IMR-90 (cell line): Measurements from ENCODE around the gene SKP1. TPM values are rescaled to one million over a fixed set of nuclear protein-coding genes. Genes with fewer than 3 reads are reported as not detected.

ENCODE experiments used
- ATAC-seq: fragments of 200-7000 bp; cut with Tn5 transposase; 2 replicates; pipeline ENCODE4 v1.9.1; 2020; ENCODE audit warnings: low read depth, mild to moderate bottlenecking, moderate library complexity
- BruUV-seq: library from RNA; stranded (reverse); fragments of 400-500 nt; replicated peaks from 2 replicates; lab custom pipeline; 2021; lab: Mats Ljungman, UMichigan
- CTCF ChIA-PET: fragments of 300-600 bp; formaldehyde crosslinking; extraction: SDS; loops from one replicate; lab custom pipeline; 2021; ENCODE audit warnings: antibody characterized with exemption; lab: Yijun Ruan, JAX
- POLR2A ChIA-PET: fragments of 300-600 bp; sonication (Branson Sonifier 250); formaldehyde crosslinking; loops from one replicate; lab custom pipeline; 2022; ENCODE audit warnings: antibody characterized with exemption; ENCODE audit not compliant: unreplicated experiment; lab: Charles Lee
- DNase-seq: peaks from one replicate; pipeline ENCODE4 v3.0.0; 2013
- H2AFZ ChIP-seq: replicated peaks from 2 replicates; pipeline ENCODE3; 2013; ENCODE audit warnings: low read length, mild to moderate bottlenecking; ENCODE audit not compliant: poor library complexity
- H2AK5ac ChIP-seq: 2 replicates; pipeline ENCODE4 v1.6.1; 2013; ENCODE audit warnings: low read depth, low read length, inconsistent platforms
- H2AK9ac ChIP-seq: replicated peaks from 2 replicates; pipeline ENCODE3; 2013; ENCODE audit warnings: mild to moderate bottlenecking, low read depth, low read length, moderate library complexity; ENCODE audit not compliant: poor library complexity
- H2BK120ac ChIP-seq: 2 replicates; pipeline ENCODE4 v1.6.1; 2013; ENCODE audit warnings: low read depth, low read length, inconsistent platforms
- H2BK15ac ChIP-seq: 3 replicates; pipeline ENCODE4 v1.6.1; 2013; ENCODE audit warnings: low read depth, low read length, inconsistent platforms
- H2BK20ac ChIP-seq: 2 replicates; pipeline ENCODE4 v1.6.1; 2013; ENCODE audit warnings: low read depth, mild to moderate bottlenecking, inconsistent platforms, low read length, moderate library complexity
- H2BK5ac ChIP-seq: 2 replicates; pipeline ENCODE4 v1.6.1; 2013; ENCODE audit warnings: mild to moderate bottlenecking, low read depth, low read length, inconsistent platforms; ENCODE audit not compliant: poor library complexity, severe bottlenecking
- H3K14ac ChIP-seq: replicated peaks from 2 replicates; pipeline ENCODE4 v1.6.1; 2013; ENCODE audit warnings: low read depth, low read length, inconsistent platforms
- H3K18ac ChIP-seq: 2 replicates; pipeline ENCODE4 v1.6.1; 2013; ENCODE audit warnings: low read depth, low read length, control low read depth
- H3K23ac ChIP-seq: 2 replicates; pipeline ENCODE4 v1.6.1; 2013; ENCODE audit warnings: low read depth, low read length, inconsistent platforms
- H3K27ac ChIP-seq: 2 replicates; pipeline ENCODE4 v1.5.1; 2013; ENCODE audit warnings: mild to moderate bottlenecking, control low read depth, low read length; ENCODE audit not compliant: insufficient read depth
- H3K27me3 ChIP-seq: 2 replicates; pipeline ENCODE4 v1.6.1; 2013; ENCODE audit warnings: low read length; ENCODE audit not compliant: control insufficient read depth, insufficient read depth
- H3K36me3 ChIP-seq: 2 replicates; pipeline ENCODE4 v1.6.1; 2013; ENCODE audit warnings: low read length, mixed read lengths; ENCODE audit not compliant: control insufficient read depth, insufficient read depth
- H3K4ac ChIP-seq: 2 replicates; pipeline ENCODE4 v1.6.1; 2013; ENCODE audit warnings: low read depth, low read length, inconsistent platforms
- H3K4me1 ChIP-seq: 2 replicates; pipeline ENCODE4 v1.6.1; 2013; ENCODE audit warnings: low read length, mixed read lengths; ENCODE audit not compliant: control insufficient read depth, insufficient read depth
- H3K4me2 ChIP-seq: 2 replicates; pipeline ENCODE4 v1.6.1; 2013; ENCODE audit warnings: low read depth, mild to moderate bottlenecking, control low read depth, low read length, moderate library complexity
- H3K4me3 ChIP-seq: 2 replicates; pipeline ENCODE4 v1.5.1; 2013; ENCODE audit warnings: low read depth, mild to moderate bottlenecking, control low read depth, low read length, moderate library complexity; ENCODE audit not compliant: insufficient read depth
- H3K56ac ChIP-seq: 2 replicates; pipeline ENCODE4 v1.6.1; 2013; ENCODE audit warnings: low read length, inconsistent platforms; ENCODE audit not compliant: insufficient read depth; ENCODE audit errors: extremely low read depth
- H3K79me1 ChIP-seq, 2 experiments: 2 replicates each; pipeline ENCODE4 v1.6.1; 2013; ENCODE audit warnings: low read length in 2 of 2, inconsistent platforms in 1 of 2, low read depth in 1 of 2
- H3K9ac ChIP-seq: 2 replicates; pipeline ENCODE4 v1.6.1; 2013; ENCODE audit warnings: low read depth, low read length, control low read depth
- H3K9me1 ChIP-seq: 2 replicates; pipeline ENCODE4 v1.6.1; 2013; ENCODE audit warnings: low read length, inconsistent platforms; ENCODE audit not compliant: insufficient read depth
- H3K9me3 ChIP-seq: 2 replicates; pipeline ENCODE4 v1.6.1; 2013; ENCODE audit warnings: low read length; ENCODE audit not compliant: control insufficient read depth, insufficient read depth
- H4K20me1 ChIP-seq: 2 replicates; pipeline ENCODE4 v1.6.1; 2013; ENCODE audit warnings: low read length, inconsistent platforms; ENCODE audit not compliant: insufficient read depth
- H4K5ac ChIP-seq: 2 replicates; pipeline ENCODE4 v1.6.1; 2013; ENCODE audit warnings: mild to moderate bottlenecking, low read depth, low read length, control low read depth
- H4K8ac ChIP-seq, 2 experiments: 2 replicates each; pipeline ENCODE4 v1.6.1; 2013; ENCODE audit warnings: low read depth in 2 of 2, low read length in 2 of 2, control low read depth in 1 of 2, inconsistent platforms in 1 of 2
- H4K91ac ChIP-seq: 2 replicates; pipeline ENCODE4 v1.6.1; 2013; ENCODE audit warnings: low read depth, low read length, inconsistent platforms; ENCODE audit not compliant: insufficient read depth
- BHLHE40 ChIP-seq: fragments of 150-350 bp; IDR thresholded peaks from 2 replicates; pipeline ENCODE4 v1.6.1; 2016; ENCODE audit warnings: mild to moderate bottlenecking, low read depth, low read length
- CEBPB ChIP-seq: IDR thresholded peaks from 2 replicates; pipeline ENCODE4 v1.6.1; 2012; ENCODE audit warnings: low read depth, low read length, improper control_type of control experiment
- MAFK ChIP-seq: IDR thresholded peaks from 2 replicates; pipeline ENCODE4 v1.6.1; 2012; ENCODE audit warnings: low read depth, low read length, improper control_type of control experiment
- MAZ ChIP-seq: IDR thresholded peaks from 2 replicates; pipeline ENCODE4 v1.6.1; 2012; ENCODE audit warnings: low read depth, mild to moderate bottlenecking, low read length, improper control_type of control experiment, moderate library complexity, borderline replicate concordance
- RAD21 ChIP-seq: IDR thresholded peaks from 2 replicates; pipeline ENCODE4 v1.6.1; 2012; ENCODE audit warnings: low read length, improper control_type of control experiment
- SMC3 ChIP-seq: fragments of 150-350 bp; IDR thresholded peaks from 2 replicates; pipeline ENCODE4 v1.6.1; 2016; ENCODE audit warnings: low read depth, mild to moderate bottlenecking, antibody characterized with exemption, low read length, moderate library complexity
- WGBS, 2 experiments: methylation state at CpG; one replicate each; pipeline versions ENCODE4 v1.1.5 to v1.1.7; 2013; ENCODE audit warnings: missing lambda C conversion rate in 2 of 2; ENCODE audit not compliant: insufficient read length in 1 of 2; ENCODE audit errors: extremely low coverage in 2 of 2; 5-methylcytosine and 5-hydroxymethylcytosine counted together
- dilution Hi-C: fragments of 300-500 bp; cut with HindIII; formaldehyde crosslinking; loops from one replicate; pipeline ENCODE4 v1.14.3; 2018; ENCODE audit warnings: low sequenced_read_pairs; ENCODE audit not compliant: unreplicated experiment
- in situ Hi-C: fragments of 300-500 bp; cut with MboI; formaldehyde crosslinking; loops from 3 replicates; pipeline ENCODE4 v1.14.3; 2019; ENCODE audit warnings: low sequenced_read_pairs, inconsistent platforms, mixed read lengths
- intact Hi-C: fragments of 100-400 bp; cut with micrococcal nuclease; formaldehyde crosslinking; loops from 2 replicates; pipeline ENCODE4 v1.10.0; 2022
- polyA plus RNA-seq, 3 experiments: library from polyadenylated mRNA; depleted of rRNA; stranded (reverse); fragments of >200 nt; gene quantifications; 2 replicates each; pipeline ENCODE4 v1.2.3, GENCODE V29; 2012; ENCODE audit warnings: low replicate concordance in 1 of 3
- total RNA-seq: library from RNA; depleted of rRNA; stranded (reverse); fragments of >200 nt; gene quantifications from 2 replicates; pipeline ENCODE4 v1.2.3, GENCODE V29; 2012

Gene SKP1
- total and polyA plus RNA-seq, 2 of the 4 experiments (the other 2 are of a cell fraction) = 206 to 618 TPM

DNA sequence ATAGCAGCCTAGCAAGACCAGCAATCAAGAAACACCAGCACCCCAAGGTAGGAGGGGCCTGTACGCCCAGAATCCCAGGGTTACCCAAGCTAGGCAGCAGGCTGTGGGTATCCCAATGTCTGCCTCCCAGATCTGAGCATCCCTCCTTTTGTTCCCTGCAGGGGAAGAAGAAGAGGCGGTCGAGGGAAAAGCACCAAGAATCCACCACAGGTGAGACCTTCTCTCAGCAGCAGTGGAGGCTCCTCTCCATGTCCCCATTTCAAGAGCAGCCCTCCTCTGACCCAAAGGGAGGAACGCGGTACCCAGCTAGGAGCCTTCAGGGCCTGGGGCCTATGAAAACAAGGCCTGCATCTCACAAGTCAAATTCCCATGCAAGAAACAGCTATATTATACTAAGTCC is 33.3 kb downstream of the SKP1 start:
- no peak overlapping the region for H3K27ac ChIP-seq
- peaks cover 11% of the 10 kb centered on the region; the same call in 1 of the 2 replicates for H3K9me1 ChIP-seq
- H3K23ac ChIP-seq = no peak overlapping the region
- no peak overlapping the region for H3K4me3 ChIP-seq
- H3K4me2 ChIP-seq = no peak overlapping the region
- no peak for DNase-seq
- peaks cover 27 to 88% of the 10 kb centered on the region in 2 experiments for H3K79me1 ChIP-seq
- no peak overlapping the region for H3K9ac ChIP-seq
- intact Hi-C loops = no loop called here
- H2BK20ac ChIP-seq = no peak overlapping the region
- H2AK9ac ChIP-seq = no peak overlapping the region
- ChIA-PET CTCF (no interaction called here), POLR2A (no interaction called here)
- no peak overlapping the region for H2AK5ac ChIP-seq
- no peak overlapping the region for H2BK5ac ChIP-seq
- no peak overlapping the region for H4K8ac ChIP-seq
- H3K18ac ChIP-seq = no peak overlapping the region
- dilution Hi-C loops = no loop called here
- no peak for ATAC-seq
- in situ Hi-C loops = no loop called here
- no peak overlapping the region for H3K14ac ChIP-seq
- no peak overlapping the region for H4K5ac ChIP-seq
- no peak overlapping the region for H3K4ac ChIP-seq
- H3K36me3 ChIP-seq = peaks cover 46% of the 10 kb centered on the region
- TF ChIP-seq BHLHE40 (no peak), SMC3 (no peak), CEBPB (no peak), MAZ (no peak), RAD21 (no peak), MAFK (no peak)
- no peak overlapping the region for H2BK15ac ChIP-seq
- no peak overlapping the region for H2BK120ac ChIP-seq
- BruUV-seq = no TSS peak
- no CpG with 5 or more reads among the region's 5 CpGs for WGBS, 2 experiments
- H3K9me3 ChIP-seq = no peaks in the 10 kb centered on the region
- H4K91ac ChIP-seq = no peak overlapping the region
- no peak overlapping the region for H3K56ac ChIP-seq
- H3K27me3 ChIP-seq = no peaks in the 10 kb centered on the region
- peaks cover 92% of the 10 kb centered on the region for H4K20me1 ChIP-seq
- peaks cover 19% of the 10 kb centered on the region for H3K4me1 ChIP-seq
- no peak overlapping the region for H2AFZ ChIP-seq
